ENCODE measurements around the gene RPL15. TPM values are rescaled to one million over a fixed set of nuclear protein-coding genes. Genes with fewer than 3 reads are reported as not detected.

The RPL15 gene
- total and polyA plus RNA-seq, 2 of the 13 experiments (the other 11 are each of a cell fraction or from before 2014, with no cell fraction given): 1,297 to 3,693 TPM

DNA sequence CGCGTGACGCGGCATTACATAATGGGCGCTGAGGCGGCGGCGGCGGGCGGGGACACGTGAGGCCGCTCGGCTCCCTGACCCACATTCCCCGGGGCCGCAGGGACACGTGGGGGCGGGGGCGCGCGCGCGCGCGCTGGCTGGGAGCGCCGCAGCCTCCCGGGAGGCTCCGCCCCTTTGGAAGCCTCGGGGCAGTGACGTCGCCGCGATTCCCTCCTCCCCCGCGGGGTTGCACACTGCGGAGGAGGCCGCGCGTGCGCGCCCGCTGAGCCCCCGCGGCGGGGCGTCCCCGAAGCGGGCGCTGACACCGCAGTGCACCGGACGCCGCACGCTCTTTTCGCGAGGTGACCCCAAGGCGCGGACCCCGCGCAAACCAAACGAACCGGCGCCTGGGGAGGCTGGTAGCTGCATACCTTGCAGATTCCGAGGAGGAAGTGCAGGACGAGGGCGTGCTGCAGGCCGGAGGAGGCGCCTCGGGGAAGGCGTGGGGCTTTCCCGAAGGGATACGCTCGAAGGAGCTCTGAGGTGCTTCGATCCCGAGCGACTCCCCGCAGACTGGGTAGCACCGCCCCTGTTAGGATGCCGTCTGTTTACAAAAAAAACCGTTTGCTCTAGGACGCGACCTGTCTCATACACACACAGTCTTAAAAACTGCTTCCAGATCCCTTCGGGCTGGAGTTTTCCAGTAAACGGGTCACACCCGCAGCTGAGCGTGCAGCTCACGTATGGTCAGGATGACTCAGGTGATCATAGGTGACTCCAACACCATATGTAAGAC, 29.2 kb downstream of the RPL15 start (continued):
- TF ChIP-seq, protein P1, sequence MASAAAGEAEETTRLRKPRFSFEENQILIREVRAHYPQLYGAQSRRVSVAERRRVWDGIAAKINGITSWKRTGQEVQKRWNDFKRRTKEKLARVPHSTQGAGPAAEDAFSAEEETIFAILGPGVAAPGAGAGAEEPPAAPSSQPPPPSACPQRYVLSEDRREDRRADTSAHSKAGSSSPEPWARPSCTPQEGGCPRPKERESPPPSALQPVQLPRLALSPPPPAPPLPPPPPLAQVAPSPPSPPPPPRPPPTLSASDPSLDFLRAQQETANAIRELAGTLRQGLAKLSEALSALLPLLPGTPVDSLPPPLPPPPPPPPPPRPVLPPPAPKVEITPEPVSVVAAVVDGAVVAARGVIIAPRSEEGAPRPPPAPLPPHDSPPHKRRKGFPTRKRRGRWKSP (CRISPR knock-in tag; IDR thresholded peaks at IDR 0.05): peak; percentile 84
- TF ChIP-seq, protein P2, sequence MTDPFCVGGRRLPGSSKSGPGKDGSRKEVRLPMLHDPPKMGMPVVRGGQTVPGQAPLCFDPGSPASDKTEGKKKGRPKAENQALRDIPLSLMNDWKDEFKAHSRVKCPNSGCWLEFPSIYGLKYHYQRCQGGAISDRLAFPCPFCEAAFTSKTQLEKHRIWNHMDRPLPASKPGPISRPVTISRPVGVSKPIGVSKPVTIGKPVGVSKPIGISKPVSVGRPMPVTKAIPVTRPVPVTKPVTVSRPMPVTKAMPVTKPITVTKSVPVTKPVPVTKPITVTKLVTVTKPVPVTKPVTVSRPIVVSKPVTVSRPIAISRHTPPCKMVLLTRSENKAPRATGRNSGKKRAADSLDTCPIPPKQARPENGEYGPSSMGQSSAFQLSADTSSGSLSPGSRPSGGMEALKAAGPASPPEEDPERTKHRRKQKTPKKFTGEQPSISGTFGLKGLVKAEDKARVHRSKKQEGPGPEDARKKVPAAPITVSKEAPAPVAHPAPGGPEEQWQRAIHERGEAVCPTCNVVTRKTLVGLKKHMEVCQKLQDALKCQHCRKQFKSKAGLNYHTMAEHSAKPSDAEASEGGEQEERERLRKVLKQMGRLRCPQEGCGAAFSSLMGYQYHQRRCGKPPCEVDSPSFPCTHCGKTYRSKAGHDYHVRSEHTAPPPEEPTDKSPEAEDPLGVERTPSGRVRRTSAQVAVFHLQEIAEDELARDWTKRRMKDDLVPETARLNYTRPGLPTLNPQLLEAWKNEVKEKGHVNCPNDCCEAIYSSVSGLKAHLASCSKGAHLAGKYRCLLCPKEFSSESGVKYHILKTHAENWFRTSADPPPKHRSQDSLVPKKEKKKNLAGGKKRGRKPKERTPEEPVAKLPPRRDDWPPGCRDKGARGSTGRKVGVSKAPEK (CRISPR knock-in tag; IDR thresholded peaks at IDR 0.05; ENCODE audit: borderline replicate concordance): 0 out of 2 replicates have a peak, but pooled peaks have one; percentile 76
- TF ChIP-seq NCOA1 (CRISPR knock-in tag; IDR thresholded peaks at IDR 0.05) (no peak), CC2D1A (CRISPR knock-in tag; IDR thresholded peaks at IDR 0.05) (no peak), SOX5 (CRISPR knock-in tag; IDR thresholded peaks at IDR 0.05; ENCODE audit: borderline replicate concordance) (peak; percentile 49; the same call in 1 of the 2 replicates), MAFK (conservative IDR thresholded peaks at IDR 0.05 in 1 of 2, IDR thresholded peaks at IDR 0.05 in 1 of 2; ENCODE audit: low read length in 2 of 2) (no peak), ZNF451 (CRISPR knock-in tag; IDR thresholded peaks at IDR 0.05) (peak; percentile 37; the same call in 1 of the 2 replicates), ZNF572 (CRISPR knock-in tag; IDR thresholded peaks at IDR 0.05) (no peak), KDM5A (IDR thresholded peaks at IDR 0.05; ENCODE audit: borderline replicate concordance, low read length) (no peak), SP4 (CRISPR knock-in tag; IDR thresholded peaks at IDR 0.05) (peak; percentile 86), TRIM24 (CRISPR knock-in tag; IDR thresholded peaks at IDR 0.05) (no peak)
- TF ChIP-seq, protein P3, sequence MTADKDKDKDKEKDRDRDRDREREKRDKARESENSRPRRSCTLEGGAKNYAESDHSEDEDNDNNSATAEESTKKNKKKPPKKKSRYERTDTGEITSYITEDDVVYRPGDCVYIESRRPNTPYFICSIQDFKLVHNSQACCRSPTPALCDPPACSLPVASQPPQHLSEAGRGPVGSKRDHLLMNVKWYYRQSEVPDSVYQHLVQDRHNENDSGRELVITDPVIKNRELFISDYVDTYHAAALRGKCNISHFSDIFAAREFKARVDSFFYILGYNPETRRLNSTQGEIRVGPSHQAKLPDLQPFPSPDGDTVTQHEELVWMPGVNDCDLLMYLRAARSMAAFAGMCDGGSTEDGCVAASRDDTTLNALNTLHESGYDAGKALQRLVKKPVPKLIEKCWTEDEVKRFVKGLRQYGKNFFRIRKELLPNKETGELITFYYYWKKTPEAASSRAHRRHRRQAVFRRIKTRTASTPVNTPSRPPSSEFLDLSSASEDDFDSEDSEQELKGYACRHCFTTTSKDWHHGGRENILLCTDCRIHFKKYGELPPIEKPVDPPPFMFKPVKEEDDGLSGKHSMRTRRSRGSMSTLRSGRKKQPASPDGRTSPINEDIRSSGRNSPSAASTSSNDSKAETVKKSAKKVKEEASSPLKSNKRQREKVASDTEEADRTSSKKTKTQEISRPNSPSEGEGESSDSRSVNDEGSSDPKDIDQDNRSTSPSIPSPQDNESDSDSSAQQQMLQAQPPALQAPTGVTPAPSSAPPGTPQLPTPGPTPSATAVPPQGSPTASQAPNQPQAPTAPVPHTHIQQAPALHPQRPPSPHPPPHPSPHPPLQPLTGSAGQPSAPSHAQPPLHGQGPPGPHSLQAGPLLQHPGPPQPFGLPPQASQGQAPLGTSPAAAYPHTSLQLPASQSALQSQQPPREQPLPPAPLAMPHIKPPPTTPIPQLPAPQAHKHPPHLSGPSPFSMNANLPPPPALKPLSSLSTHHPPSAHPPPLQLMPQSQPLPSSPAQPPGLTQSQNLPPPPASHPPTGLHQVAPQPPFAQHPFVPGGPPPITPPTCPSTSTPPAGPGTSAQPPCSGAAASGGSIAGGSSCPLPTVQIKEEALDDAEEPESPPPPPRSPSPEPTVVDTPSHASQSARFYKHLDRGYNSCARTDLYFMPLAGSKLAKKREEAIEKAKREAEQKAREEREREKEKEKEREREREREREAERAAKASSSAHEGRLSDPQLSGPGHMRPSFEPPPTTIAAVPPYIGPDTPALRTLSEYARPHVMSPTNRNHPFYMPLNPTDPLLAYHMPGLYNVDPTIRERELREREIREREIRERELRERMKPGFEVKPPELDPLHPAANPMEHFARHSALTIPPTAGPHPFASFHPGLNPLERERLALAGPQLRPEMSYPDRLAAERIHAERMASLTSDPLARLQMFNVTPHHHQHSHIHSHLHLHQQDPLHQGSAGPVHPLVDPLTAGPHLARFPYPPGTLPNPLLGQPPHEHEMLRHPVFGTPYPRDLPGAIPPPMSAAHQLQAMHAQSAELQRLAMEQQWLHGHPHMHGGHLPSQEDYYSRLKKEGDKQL (CRISPR knock-in tag; IDR thresholded peaks at IDR 0.05; ENCODE audit: low read depth): no peak
- TF ChIP-seq, protein P4, sequence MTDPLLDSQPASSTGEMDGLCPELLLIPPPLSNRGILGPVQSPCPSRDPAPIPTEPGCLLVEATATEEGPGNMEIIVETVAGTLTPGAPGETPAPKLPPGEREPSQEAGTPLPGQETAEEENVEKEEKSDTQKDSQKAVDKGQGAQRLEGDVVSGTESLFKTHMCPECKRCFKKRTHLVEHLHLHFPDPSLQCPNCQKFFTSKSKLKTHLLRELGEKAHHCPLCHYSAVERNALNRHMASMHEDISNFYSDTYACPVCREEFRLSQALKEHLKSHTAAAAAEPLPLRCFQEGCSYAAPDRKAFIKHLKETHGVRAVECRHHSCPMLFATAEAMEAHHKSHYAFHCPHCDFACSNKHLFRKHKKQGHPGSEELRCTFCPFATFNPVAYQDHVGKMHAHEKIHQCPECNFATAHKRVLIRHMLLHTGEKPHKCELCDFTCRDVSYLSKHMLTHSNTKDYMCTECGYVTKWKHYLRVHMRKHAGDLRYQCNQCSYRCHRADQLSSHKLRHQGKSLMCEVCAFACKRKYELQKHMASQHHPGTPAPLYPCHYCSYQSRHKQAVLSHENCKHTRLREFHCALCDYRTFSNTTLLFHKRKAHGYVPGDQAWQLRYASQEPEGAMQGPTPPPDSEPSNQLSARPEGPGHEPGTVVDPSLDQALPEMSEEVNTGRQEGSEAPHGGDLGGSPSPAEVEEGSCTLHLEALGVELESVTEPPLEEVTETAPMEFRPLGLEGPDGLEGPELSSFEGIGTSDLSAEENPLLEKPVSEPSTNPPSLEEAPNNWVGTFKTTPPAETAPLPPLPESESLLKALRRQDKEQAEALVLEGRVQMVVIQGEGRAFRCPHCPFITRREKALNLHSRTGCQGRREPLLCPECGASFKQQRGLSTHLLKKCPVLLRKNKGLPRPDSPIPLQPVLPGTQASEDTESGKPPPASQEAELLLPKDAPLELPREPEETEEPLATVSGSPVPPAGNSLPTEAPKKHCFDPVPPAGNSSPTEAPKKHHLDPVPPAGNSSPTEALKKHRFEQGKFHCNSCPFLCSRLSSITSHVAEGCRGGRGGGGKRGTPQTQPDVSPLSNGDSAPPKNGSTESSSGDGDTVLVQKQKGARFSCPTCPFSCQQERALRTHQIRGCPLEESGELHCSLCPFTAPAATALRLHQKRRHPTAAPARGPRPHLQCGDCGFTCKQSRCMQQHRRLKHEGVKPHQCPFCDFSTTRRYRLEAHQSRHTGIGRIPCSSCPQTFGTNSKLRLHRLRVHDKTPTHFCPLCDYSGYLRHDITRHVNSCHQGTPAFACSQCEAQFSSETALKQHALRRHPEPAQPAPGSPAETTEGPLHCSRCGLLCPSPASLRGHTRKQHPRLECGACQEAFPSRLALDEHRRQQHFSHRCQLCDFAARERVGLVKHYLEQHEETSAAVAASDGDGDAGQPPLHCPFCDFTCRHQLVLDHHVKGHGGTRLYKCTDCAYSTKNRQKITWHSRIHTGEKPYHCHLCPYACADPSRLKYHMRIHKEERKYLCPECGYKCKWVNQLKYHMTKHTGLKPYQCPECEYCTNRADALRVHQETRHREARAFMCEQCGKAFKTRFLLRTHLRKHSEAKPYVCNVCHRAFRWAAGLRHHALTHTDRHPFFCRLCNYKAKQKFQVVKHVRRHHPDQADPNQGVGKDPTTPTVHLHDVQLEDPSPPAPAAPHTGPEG (CRISPR knock-in tag; IDR thresholded peaks at IDR 0.05): peak; percentile 76; the same call in 1 of the 2 replicates
